Measurements from ENCODE around the gene CDH22. TPM values are rescaled to one million over a fixed set of nuclear protein-coding genes. Genes with fewer than 3 reads are reported as not detected.

Gene CDH22
- total RNA-seq, 3 donors from 2014 or later (not counting 1 experiment from before 2014, with no cell fraction given), result not detected

DNA sequence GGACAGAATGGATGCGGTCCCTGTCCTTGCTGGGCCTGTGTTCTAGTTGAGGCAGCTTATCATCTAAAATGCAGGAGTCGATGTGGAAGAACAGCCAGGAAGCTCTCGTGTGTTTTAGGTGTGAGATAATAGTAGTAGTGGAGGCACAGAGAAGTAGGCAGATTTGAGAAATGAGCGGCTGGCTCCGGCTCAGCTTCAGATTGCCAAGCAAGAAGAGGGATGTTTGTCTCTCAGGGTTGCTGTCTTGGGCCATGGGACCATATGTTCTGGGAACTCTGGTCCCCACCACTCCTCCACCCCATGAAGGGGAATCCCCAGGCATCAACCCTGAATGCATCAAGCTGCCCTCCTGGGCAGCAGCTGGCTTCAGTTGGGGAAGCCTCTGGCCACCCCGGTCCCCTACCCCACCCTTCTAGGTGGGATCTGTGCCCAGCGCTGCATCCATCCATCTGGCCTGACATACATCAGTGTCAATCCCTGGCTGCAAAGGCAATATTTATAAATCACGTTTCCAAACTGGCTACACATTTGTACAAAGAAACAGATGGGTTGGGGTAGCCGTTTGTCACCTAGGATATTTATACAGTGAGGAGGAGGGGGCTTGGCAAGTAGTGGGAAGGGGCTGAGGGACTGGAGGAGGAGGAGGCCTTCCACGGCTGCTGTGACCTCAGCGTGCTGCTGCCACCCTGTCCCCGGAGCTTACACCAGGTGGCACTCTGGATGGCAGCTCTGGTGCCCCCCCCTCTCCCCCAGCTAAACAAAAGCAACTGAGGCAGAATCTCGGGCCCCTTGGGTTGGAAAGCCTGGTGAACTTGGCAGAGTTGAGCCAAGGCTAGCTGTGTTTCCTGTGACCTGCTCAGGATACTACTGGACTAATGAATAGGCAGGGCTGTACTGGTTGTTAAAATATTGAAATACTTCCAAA lies 125.8 kb downstream of the CDH22 start:
- ATAC-seq (no peak), DNase-seq (no peak)
- H3K27me3 ChIP-seq (ENCODE audit: control insufficient read depth, insufficient read depth, low read length), result no peaks in the 10 kb centered on the region
- Mint-ChIP-seq H3K9me3 (no peaks in the 10 kb centered on the region), H3K4me3 (no peak overlapping the region), H3K4me1 (peaks cover 0 to 6% of the 10 kb centered on the region in 2 donors), H3K27me3 (ENCODE audit: low read depth in 2 of 2) (peaks cover 24 to 32% of the 10 kb centered on the region in 2 donors), H3K27ac (no peak overlapping the region), H3K36me3 (no peaks in the 10 kb centered on the region)
- no peak overlapping the region for H3K4me3 ChIP-seq (ENCODE audit: low read length)
- H3K27ac ChIP-seq (ENCODE audit: low read length), result no peak overlapping the region
- no peaks in the 10 kb centered on the region for H3K36me3 ChIP-seq (ENCODE audit: control insufficient read depth, insufficient read depth, low read length)
- no peaks in the 10 kb centered on the region for H3K4me1 ChIP-seq (ENCODE audit: control insufficient read depth, insufficient read depth, low read length)
- intact Hi-C loops (cut with micrococcal nuclease), result no loop called here
- H3K9me3 ChIP-seq (ENCODE audit: control insufficient read depth, insufficient read depth, low read length), result no peaks in the 10 kb centered on the region
- WGBS (ENCODE audit: insufficient coverage), result 77% methylated on average over 13 of the region's 13 CpGs
- TF ChIP-seq, protein P1, sequence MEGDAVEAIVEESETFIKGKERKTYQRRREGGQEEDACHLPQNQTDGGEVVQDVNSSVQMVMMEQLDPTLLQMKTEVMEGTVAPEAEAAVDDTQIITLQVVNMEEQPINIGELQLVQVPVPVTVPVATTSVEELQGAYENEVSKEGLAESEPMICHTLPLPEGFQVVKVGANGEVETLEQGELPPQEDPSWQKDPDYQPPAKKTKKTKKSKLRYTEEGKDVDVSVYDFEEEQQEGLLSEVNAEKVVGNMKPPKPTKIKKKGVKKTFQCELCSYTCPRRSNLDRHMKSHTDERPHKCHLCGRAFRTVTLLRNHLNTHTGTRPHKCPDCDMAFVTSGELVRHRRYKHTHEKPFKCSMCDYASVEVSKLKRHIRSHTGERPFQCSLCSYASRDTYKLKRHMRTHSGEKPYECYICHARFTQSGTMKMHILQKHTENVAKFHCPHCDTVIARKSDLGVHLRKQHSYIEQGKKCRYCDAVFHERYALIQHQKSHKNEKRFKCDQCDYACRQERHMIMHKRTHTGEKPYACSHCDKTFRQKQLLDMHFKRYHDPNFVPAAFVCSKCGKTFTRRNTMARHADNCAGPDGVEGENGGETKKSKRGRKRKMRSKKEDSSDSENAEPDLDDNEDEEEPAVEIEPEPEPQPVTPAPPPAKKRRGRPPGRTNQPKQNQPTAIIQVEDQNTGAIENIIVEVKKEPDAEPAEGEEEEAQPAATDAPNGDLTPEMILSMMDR (IDR thresholded peaks at IDR 0.05), result no peak

DNA sequence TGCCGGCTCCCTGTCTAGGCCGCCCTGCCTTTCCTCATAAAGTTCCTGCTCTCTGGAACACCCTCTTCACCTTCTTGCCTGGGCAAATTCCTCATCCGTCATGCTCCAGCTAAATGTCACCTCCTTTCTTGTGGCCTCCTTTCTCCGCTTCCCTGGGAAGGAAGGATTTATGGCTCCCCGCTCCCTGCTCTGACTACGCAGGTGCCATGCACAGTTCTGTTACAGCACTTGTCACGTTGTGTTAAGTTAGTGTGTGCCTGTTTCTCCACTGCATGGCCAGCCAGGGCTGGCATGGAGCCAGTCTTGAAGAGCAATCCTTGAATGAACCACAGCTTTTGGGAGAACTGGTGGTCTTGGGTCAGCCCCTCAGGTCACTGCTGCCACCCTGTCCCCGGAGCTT lies 128.4 kb downstream of the CDH22 start:
- intact Hi-C loops (cut with micrococcal nuclease), result no loop called here
- ATAC-seq (no peak), DNase-seq (no peak)
- peaks cover 6% of the 10 kb centered on the region for H3K27me3 ChIP-seq (ENCODE audit: control insufficient read depth, insufficient read depth, low read length)
- Mint-ChIP-seq H3K4me3 (no peak overlapping the region), H3K36me3 (no peaks in the 10 kb centered on the region), H3K27ac (no peak overlapping the region), H3K9me3 (no peaks in the 10 kb centered on the region), H3K27me3 (ENCODE audit: low read depth in 2 of 2) (peaks cover 38 to 49% of the 10 kb centered on the region in 2 donors), H3K4me1 (peaks cover 0 to 7% of the 10 kb centered on the region in 2 donors)
- TF ChIP-seq, protein P1 (IDR thresholded peaks at IDR 0.05), result no peak
- peaks cover 2% of the 10 kb centered on the region for H3K4me1 ChIP-seq (ENCODE audit: control insufficient read depth, insufficient read depth, low read length)
- no peaks in the 10 kb centered on the region for H3K36me3 ChIP-seq (ENCODE audit: control insufficient read depth, insufficient read depth, low read length)
- 80% methylated on average over 8 of the region's 8 CpGs for WGBS (ENCODE audit: insufficient coverage)
- no peaks in the 10 kb centered on the region for H3K9me3 ChIP-seq (ENCODE audit: control insufficient read depth, insufficient read depth, low read length)
- H3K27ac ChIP-seq (ENCODE audit: low read length), result no peak overlapping the region
- no peak overlapping the region for H3K4me3 ChIP-seq (ENCODE audit: low read length)

DNA sequence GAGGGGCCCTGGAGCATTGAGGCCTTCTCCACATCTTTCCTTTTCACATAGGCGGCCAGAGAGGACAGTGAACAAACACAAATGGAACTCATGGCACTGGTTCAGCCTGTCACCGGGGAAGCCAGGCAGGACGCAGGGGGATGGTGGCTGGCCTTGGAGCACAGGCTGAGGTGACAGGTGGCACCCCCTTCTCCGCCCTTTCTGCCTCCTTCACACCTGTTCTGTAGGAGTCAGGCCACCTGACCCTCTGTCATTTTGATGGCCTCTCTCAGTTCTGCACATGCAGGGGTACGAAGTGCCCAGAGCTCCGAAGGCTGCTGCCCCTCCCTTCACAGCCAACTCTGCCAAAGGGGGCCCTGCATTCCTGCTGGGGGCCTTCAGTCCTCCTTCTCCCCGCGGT lies 129.4 kb downstream of the CDH22 start:
- H3K4me1 ChIP-seq (ENCODE audit: control insufficient read depth, insufficient read depth, low read length), result peaks cover 4% of the 10 kb centered on the region
- no peaks in the 10 kb centered on the region for H3K9me3 Mint-ChIP-seq
- 78% methylated on average over 8 of the region's 8 CpGs for WGBS (ENCODE audit: insufficient coverage)
- no peak overlapping the region for H3K4me3 Mint-ChIP-seq
- DNase-seq, result no peak
- no peak for ATAC-seq
- no peak overlapping the region for H3K27ac ChIP-seq (ENCODE audit: low read length)
- intact Hi-C loops (cut with micrococcal nuclease), result no loop called here
- no peaks in the 10 kb centered on the region for H3K36me3 ChIP-seq (ENCODE audit: control insufficient read depth, insufficient read depth, low read length)
- no peaks in the 10 kb centered on the region for H3K36me3 Mint-ChIP-seq
- H3K27me3 Mint-ChIP-seq (ENCODE audit: low read depth in 2 of 2), result peaks cover 39 to 49% of the 10 kb centered on the region in 2 donors
- H3K9me3 ChIP-seq (ENCODE audit: control insufficient read depth, insufficient read depth, low read length), result no peaks in the 10 kb centered on the region
- H3K27me3 ChIP-seq (ENCODE audit: control insufficient read depth, insufficient read depth, low read length), result peaks cover 11% of the 10 kb centered on the region
- H3K4me3 ChIP-seq (ENCODE audit: low read length), result no peak overlapping the region
- peaks cover 0 to 7% of the 10 kb centered on the region in 2 donors for H3K4me1 Mint-ChIP-seq
- TF ChIP-seq, protein P1 (IDR thresholded peaks at IDR 0.05), result no peak
- H3K27ac Mint-ChIP-seq, result no peak overlapping the region
